GM10248 (cell line): ENCODE measurements around the gene ADGRV1.

Source experiments
- CTCF ChIA-PET: fragments of 300-600 bp; sonication (Branson Sonifier 250); formaldehyde crosslinking; extraction: SDS; loops from one replicate; lab custom pipeline; 2021; ENCODE audit warnings: antibody characterized with exemption; lab: Yijun Ruan, JAX
- POLR2A ChIA-PET: fragments of 350-650 bp; sonication (Branson Sonifier 250); formaldehyde crosslinking; extraction: SDS; loops from one replicate; lab custom pipeline; 2020; ENCODE audit warnings: antibody characterized with exemption; lab: Yijun Ruan, JAX
- DNase-seq: peaks from one replicate; pipeline ENCODE4 v3.0.0; 2012; ENCODE audit errors: extremely low spot score
- TF ChIP-seq, protein P1 (sequence below): IDR thresholded peaks from 2 replicates; pipeline ENCODE4 v1.5.1; 2012; ENCODE audit warnings: mild to moderate bottlenecking, low read depth; ENCODE audit errors: extremely low read depth, missing control alignments, control extremely low read depth

The ADGRV1 gene

DNA sequence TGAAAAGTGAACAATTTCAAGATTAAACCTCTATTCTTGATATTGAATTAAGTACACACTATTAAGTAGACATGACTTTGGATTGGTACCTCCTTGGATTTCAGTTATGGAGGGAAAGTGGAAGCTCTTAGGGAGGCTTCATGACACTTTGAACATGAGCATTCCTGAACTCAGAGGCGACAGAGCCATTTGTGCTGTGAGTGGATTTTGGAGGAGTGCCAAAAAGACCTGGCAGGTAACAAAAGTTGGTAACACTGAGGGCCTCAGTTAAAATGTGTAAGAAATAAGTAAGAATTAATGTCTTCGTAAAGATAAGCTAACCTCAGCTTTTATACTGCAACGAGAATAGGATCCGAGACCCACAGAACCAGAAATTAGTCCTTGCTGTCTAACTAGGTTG is 467.9 kb downstream of the ADGRV1 start:
- POLR2A ChIA-PET: no interaction called here
- CTCF ChIA-PET: interaction anchor here (0.7 to 1.4 kb wide), 3 partner anchors 19 to 393 kb away, joined by 3 read pairs; no protein-coding TSS in a partner anchor
- DNase-seq: no peak
- TF ChIP-seq, protein P1, sequence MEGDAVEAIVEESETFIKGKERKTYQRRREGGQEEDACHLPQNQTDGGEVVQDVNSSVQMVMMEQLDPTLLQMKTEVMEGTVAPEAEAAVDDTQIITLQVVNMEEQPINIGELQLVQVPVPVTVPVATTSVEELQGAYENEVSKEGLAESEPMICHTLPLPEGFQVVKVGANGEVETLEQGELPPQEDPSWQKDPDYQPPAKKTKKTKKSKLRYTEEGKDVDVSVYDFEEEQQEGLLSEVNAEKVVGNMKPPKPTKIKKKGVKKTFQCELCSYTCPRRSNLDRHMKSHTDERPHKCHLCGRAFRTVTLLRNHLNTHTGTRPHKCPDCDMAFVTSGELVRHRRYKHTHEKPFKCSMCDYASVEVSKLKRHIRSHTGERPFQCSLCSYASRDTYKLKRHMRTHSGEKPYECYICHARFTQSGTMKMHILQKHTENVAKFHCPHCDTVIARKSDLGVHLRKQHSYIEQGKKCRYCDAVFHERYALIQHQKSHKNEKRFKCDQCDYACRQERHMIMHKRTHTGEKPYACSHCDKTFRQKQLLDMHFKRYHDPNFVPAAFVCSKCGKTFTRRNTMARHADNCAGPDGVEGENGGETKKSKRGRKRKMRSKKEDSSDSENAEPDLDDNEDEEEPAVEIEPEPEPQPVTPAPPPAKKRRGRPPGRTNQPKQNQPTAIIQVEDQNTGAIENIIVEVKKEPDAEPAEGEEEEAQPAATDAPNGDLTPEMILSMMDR: no peak

GRCh38 chr5:91027405-91028139 is 469.0 kb downstream of the ADGRV1 start:
- POLR2A ChIA-PET: no interaction called here
- no peak for DNase-seq
- TF ChIP-seq, protein P1: no peak
- CTCF ChIA-PET: interaction anchor here (1.4 kb wide), 1 partner anchor 20 kb away, joined by 3 read pairs; no protein-coding TSS in a partner anchor

DNA sequence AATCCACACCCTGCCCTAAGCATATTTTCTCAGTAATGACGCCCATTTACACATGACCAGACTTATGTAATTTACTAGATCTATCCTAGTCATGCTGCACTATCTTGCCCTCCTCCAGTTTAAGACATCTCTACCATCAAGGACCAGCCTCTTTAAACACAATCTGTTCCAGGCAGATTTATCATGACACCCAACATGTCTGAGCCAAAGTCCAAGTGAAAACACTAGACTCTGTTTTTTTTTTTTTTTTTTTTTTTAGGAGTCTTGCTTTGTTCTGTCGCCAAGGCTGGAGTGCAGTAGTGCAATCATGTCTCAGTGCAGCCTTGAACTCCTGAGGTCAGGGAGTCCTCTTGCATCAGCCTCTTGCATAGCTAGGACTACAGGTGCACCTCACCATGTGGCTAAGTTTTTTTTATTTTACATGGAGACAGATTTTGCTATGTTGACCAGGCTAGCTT is 469.9 kb downstream of the ADGRV1 start:
- ChIA-PET POLR2A (no interaction called here), CTCF (no interaction called here)
- TF ChIP-seq, protein P1: no peak
- DNase-seq: no peak

DNA sequence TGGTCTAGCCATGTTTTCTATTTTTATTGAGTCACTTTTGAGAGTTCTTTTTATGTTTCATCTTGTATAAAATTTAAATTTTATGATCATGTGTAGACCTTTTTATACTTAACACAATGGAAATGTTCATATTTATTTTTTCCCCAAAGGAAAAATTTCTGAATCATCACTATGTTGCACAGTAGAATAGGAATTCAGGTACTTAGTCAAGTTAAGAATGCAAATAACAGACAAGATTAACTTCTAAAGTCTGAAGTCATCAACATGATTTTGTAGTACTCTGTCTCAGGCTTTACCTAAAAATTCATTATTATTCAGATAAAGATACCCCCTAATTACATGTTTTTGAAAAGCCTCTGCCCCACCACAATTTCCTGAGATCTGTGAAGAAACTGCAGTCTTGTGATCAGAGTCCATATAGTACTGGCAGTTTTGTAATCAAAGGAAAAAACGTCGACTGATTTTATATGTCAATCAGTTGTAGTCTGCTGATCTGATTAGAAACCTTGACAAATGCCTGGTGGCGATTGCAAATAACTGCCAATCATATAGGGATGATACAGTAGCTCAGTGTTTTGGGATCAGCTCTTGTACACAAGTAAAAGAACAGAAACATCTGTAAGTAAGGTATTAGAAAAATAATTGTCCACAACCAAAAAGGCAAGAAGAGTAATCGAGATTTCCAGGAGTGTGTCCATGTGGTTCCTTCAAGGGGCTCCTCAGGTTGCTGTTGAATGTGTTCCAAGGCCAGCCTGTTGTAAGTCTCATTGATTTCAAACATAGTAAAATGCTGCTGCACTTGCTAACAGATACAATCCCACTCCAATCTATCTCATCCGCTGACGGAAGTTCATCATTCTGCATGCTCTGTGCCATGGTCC is 472.2 kb downstream of the ADGRV1 start:
- DNase-seq: no peak
- ChIA-PET CTCF (no interaction called here), POLR2A (no interaction called here)
- TF ChIP-seq, protein P1: no peak

DNA sequence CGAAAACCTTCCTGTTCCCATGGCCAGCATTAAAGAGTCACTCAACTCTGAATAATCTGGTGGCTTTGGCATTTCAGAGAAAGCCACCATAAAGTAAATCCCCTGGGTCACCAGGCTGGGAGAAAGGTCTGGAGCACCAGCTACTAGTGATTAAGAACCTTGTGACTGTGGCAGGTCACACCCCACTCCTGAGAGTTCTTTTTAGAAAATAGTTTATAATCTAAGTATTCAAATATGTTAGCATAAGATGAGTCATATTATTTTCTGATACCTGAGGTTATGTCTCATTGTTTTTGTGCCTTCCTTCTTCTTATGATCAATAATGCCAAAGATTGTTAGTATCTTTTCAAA is 472.8 kb downstream of the ADGRV1 start:
- no peak for DNase-seq
- TF ChIP-seq, protein P1: no peak
- ChIA-PET POLR2A (no interaction called here), CTCF (no interaction called here)

DNA sequence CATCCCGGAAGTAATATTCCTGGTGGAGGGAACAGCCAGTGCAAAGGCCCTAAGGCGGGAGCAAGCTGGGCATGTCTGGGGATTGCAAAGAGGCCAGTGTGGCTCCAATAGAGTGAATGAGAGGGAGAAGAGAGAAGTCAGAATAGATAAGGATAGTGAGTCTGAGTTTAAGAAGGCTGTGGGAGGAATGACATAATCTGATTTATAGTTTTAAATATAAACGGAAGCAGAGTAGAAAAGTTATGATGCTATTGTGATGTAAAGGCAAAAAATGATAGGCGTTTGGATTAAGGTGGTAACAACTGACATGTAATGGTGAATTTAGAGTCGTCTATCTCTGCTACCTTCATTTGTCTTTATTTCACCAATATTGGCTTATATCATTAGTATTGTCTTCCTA is 473.5 kb downstream of the ADGRV1 start:
- DNase-seq: no peak
- TF ChIP-seq, protein P1: no peak
- ChIA-PET POLR2A (no interaction called here), CTCF (no interaction called here)
